ENCODE measurements around the gene DPP10.
"Not testable (repeated sequence)": the region's sequence is repeated elsewhere in the genome, so short reads cannot be mapped to it uniquely, and the experiment has no call there.

DPP10 gene

DNA sequence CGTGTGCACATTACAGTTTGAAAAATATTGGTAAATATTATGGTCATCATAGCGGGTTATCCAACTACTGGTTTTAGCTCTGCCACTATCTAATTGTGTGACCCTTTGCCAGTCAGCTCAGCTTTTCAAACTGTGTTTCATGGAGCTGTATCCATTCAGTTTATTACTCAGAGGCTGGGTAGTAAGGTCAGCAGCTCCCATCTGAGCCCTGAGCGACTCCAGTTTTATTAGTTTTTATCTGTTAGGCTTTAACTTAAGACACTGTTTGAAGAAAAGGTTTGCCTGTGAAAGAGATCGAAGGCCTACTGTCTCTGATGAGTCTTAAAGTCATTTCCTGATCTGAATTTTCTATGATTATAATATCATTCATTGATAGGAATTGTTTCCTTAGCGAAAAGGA lies 76.3 kb downstream of the DPP10 start:
- Histone ChIP-seq H3K4me3 (ENCODE audit: low read length, poor library complexity, severe bottlenecking) (no peak overlapping the region), H3K79me2 (ENCODE audit: insufficient read depth, low read length) (no peaks in the 10 kb centered on the region), H2AFZ (ENCODE audit: low read length) (no peak overlapping the region), H3K36me3 (ENCODE audit: insufficient read depth, low read length) (no peaks in the 10 kb centered on the region), H3K9me3 (ENCODE audit: insufficient read depth, low read depth, low read length) (no peaks in the 10 kb centered on the region), H3F3A (ENCODE audit: low read depth) (no peaks in the 10 kb centered on the region), H3K9me2 (replicated peaks; ENCODE audit: low read depth, low read length) (no peaks in the 10 kb centered on the region), H4K20me1 (ENCODE audit: insufficient read depth, low read length, poor library complexity, severe bottlenecking) (no peaks in the 10 kb centered on the region), H3K27me3 (ENCODE audit: insufficient read depth, low read length, poor library complexity, severe bottlenecking) (no peaks in the 10 kb centered on the region), H3K4me1 (ENCODE audit: insufficient read depth, low read length, poor library complexity, severe bottlenecking) (no peaks in the 10 kb centered on the region), H3K4me2 (ENCODE audit: low read depth, low read length, poor library complexity, severe bottlenecking) (no peak overlapping the region), H3K9ac (ENCODE audit: low read depth, low read length, poor library complexity, severe bottlenecking) (no peak overlapping the region)
- no peak for TF ChIP-seq EZH2phosphoT487 (IDR thresholded peaks at IDR 0.05; ENCODE audit: borderline replicate concordance)
- TF ChIP-seq, protein P1, sequence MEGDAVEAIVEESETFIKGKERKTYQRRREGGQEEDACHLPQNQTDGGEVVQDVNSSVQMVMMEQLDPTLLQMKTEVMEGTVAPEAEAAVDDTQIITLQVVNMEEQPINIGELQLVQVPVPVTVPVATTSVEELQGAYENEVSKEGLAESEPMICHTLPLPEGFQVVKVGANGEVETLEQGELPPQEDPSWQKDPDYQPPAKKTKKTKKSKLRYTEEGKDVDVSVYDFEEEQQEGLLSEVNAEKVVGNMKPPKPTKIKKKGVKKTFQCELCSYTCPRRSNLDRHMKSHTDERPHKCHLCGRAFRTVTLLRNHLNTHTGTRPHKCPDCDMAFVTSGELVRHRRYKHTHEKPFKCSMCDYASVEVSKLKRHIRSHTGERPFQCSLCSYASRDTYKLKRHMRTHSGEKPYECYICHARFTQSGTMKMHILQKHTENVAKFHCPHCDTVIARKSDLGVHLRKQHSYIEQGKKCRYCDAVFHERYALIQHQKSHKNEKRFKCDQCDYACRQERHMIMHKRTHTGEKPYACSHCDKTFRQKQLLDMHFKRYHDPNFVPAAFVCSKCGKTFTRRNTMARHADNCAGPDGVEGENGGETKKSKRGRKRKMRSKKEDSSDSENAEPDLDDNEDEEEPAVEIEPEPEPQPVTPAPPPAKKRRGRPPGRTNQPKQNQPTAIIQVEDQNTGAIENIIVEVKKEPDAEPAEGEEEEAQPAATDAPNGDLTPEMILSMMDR (conservative IDR thresholded peaks at IDR 0.05; ENCODE audit: low read length): no peak

DNA sequence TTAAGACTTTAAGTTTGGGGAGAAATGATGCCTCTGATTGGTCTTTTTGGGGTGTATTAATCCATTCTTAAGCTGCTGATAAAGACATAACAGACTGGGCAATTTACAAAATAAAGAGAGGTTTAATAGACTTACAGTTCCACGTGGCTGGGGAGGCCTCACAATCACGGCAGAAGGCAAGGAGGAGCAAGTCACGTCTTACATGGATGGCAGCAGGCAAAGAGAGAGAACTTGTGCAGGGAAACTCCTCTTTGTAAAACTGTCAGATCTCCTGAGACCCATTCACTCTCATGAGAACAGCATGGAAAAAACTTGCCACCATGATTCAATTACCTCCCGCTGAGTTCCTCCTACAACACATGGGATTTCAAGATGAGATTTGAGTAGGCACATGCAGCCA lies 80.2 kb downstream of the DPP10 start:
- H3K79me2 ChIP-seq (ENCODE audit: insufficient read depth, low read length); H3K27me3 ChIP-seq (ENCODE audit: insufficient read depth, low read length, poor library complexity, severe bottlenecking); H3K36me3 ChIP-seq (ENCODE audit: insufficient read depth, low read length); H3K4me1 ChIP-seq (ENCODE audit: insufficient read depth, low read length, poor library complexity, severe bottlenecking); H3F3A ChIP-seq (ENCODE audit: low read depth); H2AFZ ChIP-seq (ENCODE audit: low read length); H4K20me1 ChIP-seq (ENCODE audit: insufficient read depth, low read length, poor library complexity, severe bottlenecking); H3K4me3 ChIP-seq (ENCODE audit: low read length, poor library complexity, severe bottlenecking); H3K9me3 ChIP-seq (ENCODE audit: insufficient read depth, low read depth, low read length); H3K9ac ChIP-seq (ENCODE audit: low read depth, low read length, poor library complexity, severe bottlenecking); H3K4me2 ChIP-seq (ENCODE audit: low read depth, low read length, poor library complexity, severe bottlenecking); H3K9me2 ChIP-seq (replicated peaks; ENCODE audit: low read depth, low read length): not testable (repeated sequence)

DNA sequence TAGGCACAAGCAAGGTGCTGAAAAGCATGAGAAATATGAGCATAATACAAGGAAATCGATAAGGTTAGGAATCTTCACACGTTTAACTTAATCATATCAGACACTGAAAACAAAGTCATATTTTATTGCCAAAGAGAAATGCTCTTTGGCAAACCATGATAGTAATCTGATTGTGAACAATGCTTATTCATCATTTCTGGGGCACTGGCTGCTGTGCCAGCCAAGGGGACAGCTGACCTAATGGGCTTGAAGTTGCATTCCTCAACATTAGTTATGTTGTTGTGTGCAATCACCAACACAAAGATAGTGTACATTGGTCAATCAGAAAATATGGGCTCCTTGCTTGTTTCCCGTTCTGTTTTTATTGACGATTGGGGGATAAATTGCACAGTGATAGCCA lies 83.5 kb downstream of the DPP10 start:
- no peaks in the 10 kb centered on the region for H3F3A ChIP-seq (ENCODE audit: low read depth)
- no peak overlapping the region for H3K4me3 ChIP-seq (ENCODE audit: low read length, poor library complexity, severe bottlenecking)
- H3K9me3 ChIP-seq (ENCODE audit: insufficient read depth, low read depth, low read length): no peaks in the 10 kb centered on the region
- H3K79me2 ChIP-seq (ENCODE audit: insufficient read depth, low read length): no peaks in the 10 kb centered on the region
- no peaks in the 10 kb centered on the region for H4K20me1 ChIP-seq (ENCODE audit: insufficient read depth, low read length, poor library complexity, severe bottlenecking)
- no peaks in the 10 kb centered on the region for H3K9me2 ChIP-seq (replicated peaks; ENCODE audit: low read depth, low read length)
- no peak for TF ChIP-seq EZH2phosphoT487 (IDR thresholded peaks at IDR 0.05; ENCODE audit: borderline replicate concordance)
- TF ChIP-seq, protein P1 (conservative IDR thresholded peaks at IDR 0.05; ENCODE audit: low read length): no peak
- H3K27me3 ChIP-seq (ENCODE audit: insufficient read depth, low read length, poor library complexity, severe bottlenecking): no peaks in the 10 kb centered on the region
- no peak overlapping the region for H3K4me2 ChIP-seq (ENCODE audit: low read depth, low read length, poor library complexity, severe bottlenecking)
- no peaks in the 10 kb centered on the region for H3K36me3 ChIP-seq (ENCODE audit: insufficient read depth, low read length)
- H2AFZ ChIP-seq (ENCODE audit: low read length): no peak overlapping the region
- H3K4me1 ChIP-seq (ENCODE audit: insufficient read depth, low read length, poor library complexity, severe bottlenecking): no peaks in the 10 kb centered on the region
- no peak overlapping the region for H3K9ac ChIP-seq (ENCODE audit: low read depth, low read length, poor library complexity, severe bottlenecking)

DNA sequence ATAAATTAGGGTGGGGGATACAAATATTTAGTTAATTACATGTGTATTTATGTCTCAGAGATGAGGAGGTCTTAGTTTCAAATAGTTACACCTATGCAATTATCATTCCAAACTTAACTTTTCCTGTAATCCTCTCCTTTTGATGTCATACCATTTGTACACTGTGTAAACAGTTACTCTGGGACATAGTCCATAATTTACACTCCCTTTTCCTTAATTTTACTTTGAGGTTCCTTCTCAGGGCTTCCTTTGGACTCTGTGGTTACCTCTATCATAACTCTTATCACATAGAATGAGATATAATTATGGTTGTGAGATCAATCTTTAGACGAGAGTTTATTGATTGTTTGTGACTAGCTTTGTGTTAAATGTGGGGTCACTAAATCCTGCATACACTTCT lies 84.4 kb downstream of the DPP10 start:
- Histone ChIP-seq H4K20me1 (ENCODE audit: insufficient read depth, low read length, poor library complexity, severe bottlenecking) (no peaks in the 10 kb centered on the region), H3K79me2 (ENCODE audit: insufficient read depth, low read length) (no peaks in the 10 kb centered on the region), H3K9me3 (ENCODE audit: insufficient read depth, low read depth, low read length) (no peaks in the 10 kb centered on the region), H3K9me2 (replicated peaks; ENCODE audit: low read depth, low read length) (no peaks in the 10 kb centered on the region), H3K4me2 (ENCODE audit: low read depth, low read length, poor library complexity, severe bottlenecking) (no peak overlapping the region), H3K9ac (ENCODE audit: low read depth, low read length, poor library complexity, severe bottlenecking) (no peak overlapping the region), H3F3A (ENCODE audit: low read depth) (no peaks in the 10 kb centered on the region), H2AFZ (ENCODE audit: low read length) (no peak overlapping the region), H3K4me3 (ENCODE audit: low read length, poor library complexity, severe bottlenecking) (no peak overlapping the region), H3K36me3 (ENCODE audit: insufficient read depth, low read length) (no peaks in the 10 kb centered on the region), H3K4me1 (ENCODE audit: insufficient read depth, low read length, poor library complexity, severe bottlenecking) (no peaks in the 10 kb centered on the region), H3K27me3 (ENCODE audit: insufficient read depth, low read length, poor library complexity, severe bottlenecking) (no peaks in the 10 kb centered on the region)
- TF ChIP-seq, protein P1 (conservative IDR thresholded peaks at IDR 0.05; ENCODE audit: low read length): no peak
- TF ChIP-seq EZH2phosphoT487 (IDR thresholded peaks at IDR 0.05; ENCODE audit: borderline replicate concordance): no peak
